Duodenal mucosa (tissue), 2 donors: ENCODE results near the gene EFCAB11.
"Not testable (repeated sequence)": the region's sequence is repeated elsewhere in the genome, so short reads cannot be mapped to it uniquely, and the experiment has no call there.

Experiments
- H3K27ac ChIP-seq: one replicate; pipeline ENCODE4 v1.7.0; 2013; ENCODE audit warnings: low read depth, low read length
- H3K27me3 ChIP-seq, 2 donors: one replicate each; pipeline ENCODE4 v1.7.0; 2013; ENCODE audit warnings: low read length in 2 of 2, control low read depth in 1 of 2; ENCODE audit not compliant: insufficient read depth in 2 of 2, control insufficient read depth in 1 of 2
- H3K36me3 ChIP-seq, 2 donors: one replicate each; pipeline ENCODE4 v1.7.0; 2013; ENCODE audit warnings: low read length in 2 of 2, control low read depth in 1 of 2; ENCODE audit not compliant: insufficient read depth in 2 of 2, control insufficient read depth in 1 of 2
- H3K4me1 ChIP-seq, 2 donors: one replicate each; pipeline ENCODE4 v1.7.0; 2013; ENCODE audit warnings: low read length in 2 of 2, control low read depth in 1 of 2; ENCODE audit not compliant: insufficient read depth in 2 of 2, control insufficient read depth in 1 of 2
- H3K4me3 ChIP-seq, 2 donors: one replicate each; pipeline ENCODE4 v1.7.0; 2013; ENCODE audit warnings: low read length in 2 of 2, low read depth in 1 of 2
- H3K9ac ChIP-seq, 2 donors: one replicate each; pipeline ENCODE4 v1.7.0; 2013; ENCODE audit warnings: low read length in 2 of 2, low read depth in 1 of 2
- H3K9me3 ChIP-seq, 2 donors: one replicate each; pipeline ENCODE4 v1.7.0; 2013; ENCODE audit warnings: low read length in 2 of 2, control low read depth in 1 of 2; ENCODE audit not compliant: control insufficient read depth in 1 of 2

EFCAB11 gene

GRCh38 chr14:89889626-89890025 is 64.9 kb downstream of the EFCAB11 start:
- no peak overlapping the region for H3K4me3 ChIP-seq

DNA sequence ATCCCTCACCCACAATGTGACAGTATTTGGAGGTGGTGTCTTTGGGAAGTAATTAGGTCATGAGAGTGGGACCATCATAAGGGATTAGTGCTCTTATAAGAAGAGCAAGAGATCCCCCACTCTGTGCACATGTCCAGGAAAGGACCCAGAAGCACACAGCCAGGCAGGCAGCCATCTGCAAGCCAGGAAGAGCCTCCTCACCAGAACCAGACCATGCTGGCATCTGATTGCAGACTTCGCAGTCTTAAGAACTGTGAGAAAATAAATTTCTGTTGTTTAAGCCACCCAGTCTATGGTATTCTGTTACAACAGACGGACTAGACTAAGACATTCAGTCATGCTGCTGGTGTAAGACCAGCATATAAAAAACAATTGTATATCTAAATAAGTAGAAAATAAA is 69.8 kb downstream of the EFCAB11 start:
- Histone ChIP-seq H3K36me3 (no peaks in the 10 kb centered on the region), H3K4me1 (no peaks in the 10 kb centered on the region), H3K9ac (no peak overlapping the region), H3K4me3 (no peak overlapping the region), H3K27me3 (no peaks in the 10 kb centered on the region), H3K27ac (no peak overlapping the region), H3K9me3 (no peaks in the 10 kb centered on the region)

More at GRCh38 chr14:89889626-89890025, 64.9 kb downstream of the EFCAB11 start:
- H3K36me3 ChIP-seq, result no peaks in the 10 kb centered on the region
- no peaks in the 10 kb centered on the region for H3K4me1 ChIP-seq
- H3K27ac ChIP-seq, result no peak overlapping the region
- no peaks in the 10 kb centered on the region for H3K9me3 ChIP-seq
- H3K9ac ChIP-seq, result no peak overlapping the region
- no peaks in the 10 kb centered on the region for H3K27me3 ChIP-seq

DNA sequence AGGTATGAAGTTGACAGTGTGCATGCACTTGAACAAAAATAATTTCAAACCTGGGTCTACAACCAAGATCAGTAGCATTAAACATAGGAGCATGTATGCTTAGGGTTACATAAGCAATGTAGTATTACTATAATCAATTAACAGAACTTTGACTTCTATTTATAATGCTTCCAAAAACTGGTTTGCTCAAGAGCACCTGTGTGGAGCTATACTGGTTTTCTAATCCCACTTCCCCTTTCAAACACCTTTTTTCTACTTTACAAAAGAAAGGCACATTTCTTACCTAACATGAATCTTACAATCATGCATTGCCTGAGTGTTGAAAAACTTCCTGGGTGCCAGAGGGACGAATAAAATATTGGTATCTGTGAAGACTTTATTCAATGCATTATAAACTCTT is 72.7 kb downstream of the EFCAB11 start:
- H3K36me3 ChIP-seq, result no peaks in the 10 kb centered on the region

GRCh38 chr14:89874091-89874490 is 80.4 kb downstream of the EFCAB11 start:
- not testable (repeated sequence) for H3K9ac ChIP-seq, H3K9me3 ChIP-seq, H3K36me3 ChIP-seq, H3K27me3 ChIP-seq, H3K4me3 ChIP-seq, H3K27ac ChIP-seq, H3K4me1 ChIP-seq

More for the DNA sequence above, 72.7 kb downstream of the EFCAB11 start:
- H3K9me3 ChIP-seq, result no peaks in the 10 kb centered on the region
- H3K27me3 ChIP-seq, result no peaks in the 10 kb centered on the region
- H3K4me3 ChIP-seq, result no peak overlapping the region
- no peaks in the 10 kb centered on the region for H3K4me1 ChIP-seq
- H3K9ac ChIP-seq, result no peak overlapping the region
- H3K27ac ChIP-seq, result no peak overlapping the region

GRCh38 chr14:89870316-89870715 is 84.2 kb downstream of the EFCAB11 start:
- H3K36me3 ChIP-seq, result peaks cover 0 to 6% of the 10 kb centered on the region in 2 donors
- no peak overlapping the region for H3K27ac ChIP-seq
- no peaks in the 10 kb centered on the region for H3K4me1 ChIP-seq
- no peaks in the 10 kb centered on the region for H3K27me3 ChIP-seq
- H3K4me3 ChIP-seq, result no peak overlapping the region
- no peak overlapping the region for H3K9ac ChIP-seq
- peaks cover 15 to 19% of the 10 kb centered on the region in 2 donors for H3K9me3 ChIP-seq

DNA sequence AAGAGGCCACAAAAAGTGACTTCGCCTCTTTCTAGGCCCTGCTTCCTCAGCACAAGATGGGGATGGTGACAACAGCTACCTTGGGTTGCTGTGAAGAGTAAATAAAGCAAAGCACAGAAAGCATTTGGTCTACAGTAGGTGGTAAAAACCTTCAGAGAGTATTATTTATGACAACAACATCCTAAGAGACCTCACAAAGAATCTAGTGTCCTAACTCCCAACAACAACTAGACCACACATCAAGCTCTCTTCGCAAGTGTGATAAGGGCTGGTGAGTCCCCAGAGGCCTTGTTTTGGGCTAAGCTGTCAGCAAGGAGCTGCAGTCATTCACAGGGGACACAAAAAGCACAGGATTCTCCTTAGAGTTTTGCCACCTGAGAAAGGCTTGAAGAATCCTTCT is 84.9 kb downstream of the EFCAB11 start:
- Histone ChIP-seq H3K9ac (no peak overlapping the region), H3K4me3 (no peak overlapping the region), H3K27me3 (no peaks in the 10 kb centered on the region), H3K27ac (no peak overlapping the region), H3K9me3 (peaks cover 12 to 19% of the 10 kb centered on the region in 2 donors), H3K4me1 (no peaks in the 10 kb centered on the region), H3K36me3 (peaks cover 0 to 6% of the 10 kb centered on the region in 2 donors)

DNA sequence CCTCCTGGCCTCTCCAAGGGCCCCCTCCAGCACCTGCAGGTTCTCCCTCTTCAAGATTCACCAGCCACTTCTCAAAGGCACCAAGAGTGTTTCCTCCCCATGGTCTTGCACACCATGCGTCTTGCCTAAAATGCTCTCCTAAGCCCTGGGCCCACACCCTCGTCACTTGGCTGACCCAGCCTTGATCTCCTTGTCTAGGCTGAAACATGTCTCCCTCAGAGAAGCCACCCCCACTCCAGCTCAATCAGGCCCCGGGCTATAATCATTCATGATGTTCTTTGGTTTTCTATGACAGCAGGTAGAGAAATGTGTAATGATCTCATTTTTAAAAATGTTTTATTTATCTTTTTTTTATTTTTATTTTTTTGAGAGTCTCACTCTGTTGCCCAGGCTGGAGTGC is 88.1 kb downstream of the EFCAB11 start:
- no peak overlapping the region for H3K27ac ChIP-seq
- H3K27me3 ChIP-seq, result no peaks in the 10 kb centered on the region
- H3K4me3 ChIP-seq, result no peak overlapping the region
- H3K36me3 ChIP-seq, result peaks cover 3% of the 10 kb centered on the region in 2 donors
- peaks cover 5 to 10% of the 10 kb centered on the region in 2 donors for H3K9me3 ChIP-seq
- no peaks in the 10 kb centered on the region for H3K4me1 ChIP-seq
- no peak overlapping the region for H3K9ac ChIP-seq

- H3K4me1 ChIP-seq, result no peaks in the 10 kb centered on the region
- H3K27me3 ChIP-seq, result no peaks in the 10 kb centered on the region
- peaks cover 3% of the 10 kb centered on the region in 2 donors for H3K36me3 ChIP-seq
- no peak overlapping the region for H3K27ac ChIP-seq
- H3K9ac ChIP-seq, result no peak overlapping the region
- H3K9me3 ChIP-seq, result peaks cover 5 to 10% of the 10 kb centered on the region in 2 donors
- no peak overlapping the region for H3K4me3 ChIP-seq
Measured at GRCh38 chr14:89865153-89865552, 89.4 kb downstream of the EFCAB11 start.

GRCh38 chr14:89862856-89863255 is 91.7 kb downstream of the EFCAB11 start:
- H3K9me3 ChIP-seq, result peaks cover 3 to 4% of the 10 kb centered on the region in 2 donors
- H3K36me3 ChIP-seq, result peaks cover 0 to 3% of the 10 kb centered on the region in 2 donors
- H3K27me3 ChIP-seq, result no peaks in the 10 kb centered on the region
- no peak overlapping the region for H3K4me3 ChIP-seq
- H3K27ac ChIP-seq, result no peak overlapping the region
- H3K9ac ChIP-seq, result no peak overlapping the region
- peaks cover 3 to 4% of the 10 kb centered on the region in 2 donors for H3K4me1 ChIP-seq

GRCh38 chr14:89861630-89862029 is 92.9 kb downstream of the EFCAB11 start:
- Histone ChIP-seq H3K36me3 (peaks cover 0 to 3% of the 10 kb centered on the region in 2 donors), H3K27me3 (no peaks in the 10 kb centered on the region), H3K9ac (no peak overlapping the region), H3K9me3 (no peaks in the 10 kb centered on the region), H3K27ac (no peak overlapping the region), H3K4me3 (no peak overlapping the region), H3K4me1 (peaks cover 8 to 15% of the 10 kb centered on the region in 2 donors)

GRCh38 chr14:89858089-89858488 is 96.4 kb downstream of the EFCAB11 start:
- Histone ChIP-seq H3K27me3 (no peaks in the 10 kb centered on the region), H3K4me3 (no peak overlapping the region), H3K27ac (no peak overlapping the region), H3K36me3 (peaks cover 0 to 3% of the 10 kb centered on the region in 2 donors), H3K9me3 (no peaks in the 10 kb centered on the region), H3K9ac (no peak overlapping the region), H3K4me1 (peaks cover 8 to 18% of the 10 kb centered on the region in 2 donors)
